HCEC 1CT (cell line): Measurements from ENCODE around the gene NUP210L.

Experiments used
- DNase-seq: peaks from one replicate; pipeline ENCODE4 v3.0.0-alpha.2; 2017

The NUP210L gene

DNA sequence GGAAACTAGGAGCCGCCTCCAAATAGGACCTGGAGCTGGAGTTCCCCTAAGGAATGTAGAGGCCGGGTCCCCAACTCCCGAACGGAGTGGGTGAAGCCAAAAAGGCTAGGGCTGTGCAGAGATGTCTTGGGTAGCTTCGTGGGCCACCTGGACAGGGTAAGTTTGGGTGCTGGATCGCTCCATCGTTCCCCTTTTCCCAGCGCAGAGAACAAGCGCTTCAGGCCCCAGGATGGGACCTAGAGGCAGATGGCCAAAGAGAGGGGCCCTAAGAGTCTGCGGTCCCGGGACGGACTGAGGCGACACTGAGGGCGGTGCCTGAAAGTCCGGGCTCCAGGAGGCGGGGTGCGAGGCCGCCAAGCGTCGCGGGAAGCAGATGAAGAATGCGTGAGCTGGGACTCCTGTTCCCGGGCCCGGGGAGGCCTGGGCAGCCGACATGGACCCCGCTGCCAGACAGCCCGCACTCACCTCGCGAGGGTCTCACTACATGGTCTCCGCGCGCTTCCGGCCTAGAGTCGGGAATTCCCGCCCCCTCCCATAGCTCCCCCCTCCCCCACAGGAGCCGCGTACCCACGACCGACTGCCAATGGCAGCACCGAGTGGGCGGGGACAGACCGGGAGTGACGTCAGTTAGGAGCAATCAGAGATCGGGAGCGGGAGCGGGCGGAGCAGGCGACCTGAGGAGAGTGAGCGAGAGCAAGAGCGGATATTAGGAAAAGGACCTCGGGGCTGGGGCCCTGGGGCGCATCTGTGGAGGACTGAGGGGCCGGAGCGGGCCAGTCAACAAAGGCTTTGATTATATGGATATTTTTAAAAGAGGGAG lies 191.6 kb downstream of the NUP210L start, which contains the start of gene SLC39A1:
TSS of gene SLC39A1 (minus strand) at position 508 of the 820 bp plus-strand sequence. CDS start 822 bp downstream, outside the sequence.
- peak; percentile 95 for DNase-seq

DNA sequence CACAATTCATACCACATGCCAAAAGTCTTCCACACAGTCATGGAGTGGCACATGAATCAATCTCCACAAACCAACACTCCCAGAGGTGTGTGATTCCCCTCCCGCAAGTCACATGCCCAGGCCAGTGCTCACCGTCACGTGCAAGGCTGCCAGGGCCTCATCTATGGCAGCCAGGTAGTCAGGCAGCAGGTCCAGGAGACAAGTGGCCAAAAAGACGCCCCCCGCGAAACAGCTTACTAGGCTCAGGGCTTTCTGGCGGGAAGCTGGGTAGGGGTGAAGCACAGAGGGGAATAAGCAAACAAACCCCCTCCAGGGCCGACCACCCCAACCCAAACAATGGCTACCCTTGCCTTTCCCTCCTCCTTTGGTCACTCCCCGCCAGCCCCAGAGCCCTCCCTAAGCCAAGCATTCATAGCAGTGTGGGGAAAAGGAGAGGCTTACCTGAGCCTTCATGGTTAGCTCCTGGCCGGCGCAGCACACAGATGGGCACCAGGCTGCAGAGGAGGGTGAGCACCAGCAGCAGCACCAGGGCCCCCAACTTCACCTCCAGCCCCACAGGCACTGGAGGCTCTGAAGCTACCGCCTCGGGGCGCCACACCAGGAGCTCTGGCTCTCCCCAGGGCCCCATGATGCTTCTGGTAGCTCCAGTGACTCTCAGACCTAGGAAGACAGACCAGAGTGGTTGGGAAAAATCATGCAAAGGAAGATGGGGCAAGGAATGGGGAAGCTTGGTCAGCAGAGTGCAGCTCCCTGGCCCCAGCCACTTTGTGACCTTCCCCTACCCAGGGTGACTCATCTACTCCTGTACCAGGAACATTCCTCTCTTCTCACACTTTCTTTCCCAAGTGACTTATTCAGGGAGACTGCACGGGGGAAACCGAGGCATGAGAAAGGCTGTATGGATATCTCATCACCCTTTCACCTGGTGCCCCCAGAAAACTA lies 192.5 kb downstream of the NUP210L start:
- DNase-seq, result peak; percentile 72

DNA sequence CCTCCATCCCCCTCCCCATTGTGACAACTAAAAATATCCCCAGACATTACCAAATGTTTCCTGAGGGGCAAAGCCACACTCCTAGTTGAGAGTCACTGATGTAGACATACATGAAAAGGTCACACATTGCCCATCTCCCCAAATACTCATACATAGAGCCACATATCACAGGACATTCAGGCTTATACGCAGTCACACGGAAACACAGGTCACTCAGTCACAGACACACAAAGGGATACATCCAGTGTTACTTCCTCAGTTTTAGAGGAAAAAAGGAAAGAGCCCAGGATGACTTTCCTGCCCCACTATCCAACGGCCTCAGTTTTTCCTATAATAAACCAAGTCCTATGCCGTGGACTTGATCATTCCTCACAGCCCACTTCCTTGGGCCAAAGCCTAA lies 193.5 kb downstream of the NUP210L start:
- no peak for DNase-seq

DNA sequence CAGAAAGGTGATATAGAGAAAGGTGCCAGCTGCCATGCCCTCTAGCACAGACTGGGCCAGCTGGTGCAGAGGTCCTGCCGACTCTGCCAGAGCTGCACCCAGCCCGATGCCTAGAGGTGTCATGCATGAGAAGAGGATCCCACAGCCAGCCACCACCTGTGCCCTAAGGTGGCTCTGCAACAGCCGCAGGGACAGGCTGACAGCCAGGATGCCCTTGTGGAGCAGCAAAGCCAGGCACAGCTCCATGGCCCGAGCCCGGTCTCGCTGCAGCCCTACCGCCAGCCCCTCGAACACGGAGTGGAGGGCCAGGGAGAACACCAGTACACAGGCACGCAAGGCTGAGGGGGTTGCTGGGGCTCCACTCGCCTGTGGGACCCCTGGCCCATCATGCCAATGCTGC lies 194.7 kb downstream of the NUP210L start:
- no peak for DNase-seq

DNA sequence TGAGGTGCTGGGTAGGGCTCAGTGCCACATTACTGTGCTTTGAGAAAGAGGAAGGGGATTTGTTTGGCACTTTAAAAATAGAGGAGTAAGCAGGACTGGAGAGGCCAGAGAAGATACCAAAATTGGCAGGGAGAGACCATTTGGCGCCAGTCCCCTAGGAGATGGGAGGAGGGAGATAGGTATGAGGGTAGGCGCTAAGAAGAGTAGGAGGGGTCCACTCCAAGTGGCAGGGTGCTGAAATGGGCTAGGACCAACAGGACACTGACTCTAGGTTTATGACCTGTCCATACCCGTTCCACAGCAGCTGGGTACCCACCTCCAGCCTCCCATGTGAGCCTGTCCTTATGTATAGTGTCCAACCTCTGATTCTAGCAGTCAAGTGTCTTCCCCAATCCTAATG lies 195.4 kb downstream of the NUP210L start:
- DNase-seq, result no peak

DNA sequence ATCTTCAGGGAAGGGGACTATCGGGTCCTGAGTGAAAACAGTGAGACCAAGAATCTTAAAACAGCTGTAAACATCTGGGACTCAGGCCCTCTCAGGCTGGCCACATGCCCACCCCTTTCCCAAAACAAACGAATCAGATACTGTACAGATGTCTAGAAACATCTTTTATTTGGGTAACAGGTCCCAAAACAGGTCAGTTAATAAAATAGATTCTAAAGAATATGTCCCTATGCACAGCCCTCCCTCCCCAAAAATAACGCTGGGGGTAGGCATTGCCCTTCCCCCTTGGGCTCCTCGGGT lies 196.0 kb downstream of the NUP210L start:
- peak; percentile 30 for DNase-seq

DNA sequence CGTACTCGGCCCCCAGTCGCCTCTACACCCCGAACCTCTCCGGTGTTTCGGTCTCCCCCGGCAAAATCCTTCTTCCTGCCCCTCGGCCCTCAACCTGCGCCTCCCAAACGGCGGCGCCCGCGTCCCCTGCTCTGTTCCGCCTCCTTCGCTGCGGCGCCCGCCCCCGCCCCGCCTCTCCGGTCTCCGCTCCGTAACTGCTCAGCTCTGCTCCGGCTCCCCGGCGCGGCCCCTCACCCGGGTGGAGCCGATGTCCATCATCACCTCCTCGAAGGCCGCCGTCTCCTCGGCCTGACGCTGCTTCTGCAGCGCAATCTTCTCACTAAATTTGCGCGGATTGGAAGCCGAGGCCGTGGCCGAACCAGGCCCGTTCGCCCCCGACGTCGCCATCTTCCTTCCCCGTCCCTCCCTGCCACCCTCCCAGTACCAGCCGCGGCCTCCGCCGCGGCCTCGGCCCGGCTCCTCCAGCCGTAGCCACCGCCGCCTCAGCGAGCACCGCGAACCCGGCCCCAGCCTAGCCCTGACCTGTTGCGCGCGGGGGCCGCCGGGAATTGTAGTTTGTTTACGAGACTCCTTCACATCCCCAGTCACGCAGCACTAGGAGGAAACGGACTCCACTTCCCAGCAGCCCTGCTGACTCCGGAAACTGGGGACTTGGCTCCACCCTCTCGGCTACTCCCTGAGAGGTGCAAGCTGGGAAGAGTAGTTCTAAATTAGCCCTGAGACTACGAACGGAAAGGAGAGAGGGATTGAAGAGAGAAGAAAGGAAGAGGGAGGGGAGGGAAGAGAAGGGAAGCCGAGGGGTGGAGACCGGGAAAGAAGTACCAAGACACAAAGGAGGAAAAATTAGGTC lies 196.5 kb downstream of the NUP210L start, which contains the start of gene CRTC2:
TSS of gene CRTC2 (minus strand) at position 502 of the 850 bp plus-strand sequence. CDS start at position 387, 115 bp downstream.
- DNase-seq, result peak; percentile 99

DNA sequence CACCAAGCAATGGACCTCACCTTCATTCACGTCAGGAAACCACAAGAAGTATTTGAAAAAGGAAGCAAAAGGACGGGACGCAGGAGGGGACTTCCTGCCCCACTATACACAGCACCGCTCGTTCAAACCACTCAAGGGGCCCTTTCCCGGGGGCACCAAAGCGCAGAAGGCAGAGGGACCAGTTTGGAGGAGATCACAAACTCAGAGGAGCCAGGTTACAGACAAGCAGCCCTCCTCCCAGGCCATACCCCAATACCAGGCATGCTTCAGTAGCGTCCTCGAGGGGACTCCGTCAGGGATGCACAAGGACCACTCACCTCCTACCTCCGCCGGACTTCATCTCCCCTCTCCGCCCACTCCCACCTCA lies 197.1 kb downstream of the NUP210L start:
- no peak for DNase-seq

DNA sequence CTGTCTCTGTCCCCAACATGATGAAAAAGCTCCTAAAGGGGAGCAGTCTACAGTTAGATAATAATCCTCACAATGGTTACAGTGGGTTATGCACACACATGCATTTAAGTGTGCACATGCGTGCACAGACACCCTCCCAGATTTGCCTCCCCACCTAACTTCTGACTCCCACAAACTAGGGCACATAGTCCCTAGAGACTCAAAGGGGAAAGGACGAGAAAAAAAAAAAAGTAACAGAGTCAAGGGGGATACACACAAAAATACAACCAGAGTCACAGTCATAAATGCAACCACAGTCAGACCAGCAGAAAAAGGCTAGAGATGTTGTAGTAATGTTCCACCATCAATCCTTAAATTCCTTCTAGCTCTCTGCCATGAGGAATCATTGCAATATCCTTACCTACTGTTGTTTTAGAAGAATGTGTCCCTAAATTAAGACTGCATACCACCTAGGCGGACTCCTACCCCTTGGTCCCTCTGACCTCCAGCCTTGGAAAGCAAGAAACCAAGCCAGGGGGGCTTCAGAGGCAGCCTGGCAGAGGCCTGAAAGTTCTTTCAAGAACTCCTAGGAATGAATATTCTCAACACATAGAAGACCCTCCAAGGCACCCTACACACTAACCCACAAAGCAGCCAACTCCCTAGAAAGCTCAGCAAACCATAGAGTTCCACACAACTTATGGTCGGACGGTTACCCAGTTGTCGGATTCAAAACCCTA lies 197.7 kb downstream of the NUP210L start:
- DNase-seq, result no peak

DNA sequence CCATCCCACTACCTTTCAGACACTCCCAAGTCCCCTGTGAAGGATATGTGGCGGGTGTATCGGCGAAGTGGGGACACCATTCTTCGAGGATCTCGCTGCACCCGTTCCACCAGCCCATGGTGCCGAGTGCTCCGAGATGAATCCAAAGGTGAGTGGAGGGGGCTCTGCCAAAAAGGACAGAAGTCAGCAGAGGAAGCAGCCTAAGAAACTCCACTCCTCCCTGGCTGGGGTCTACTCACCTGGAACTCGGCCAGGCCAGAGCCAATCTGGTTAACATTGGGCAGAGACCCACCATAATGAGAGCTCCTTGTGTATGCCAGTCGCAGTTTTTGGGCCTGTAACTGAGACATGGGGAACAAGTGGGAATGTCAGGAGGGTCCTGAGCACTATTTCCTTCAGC lies 200.0 kb downstream of the NUP210L start:
- no peak for DNase-seq

DNA sequence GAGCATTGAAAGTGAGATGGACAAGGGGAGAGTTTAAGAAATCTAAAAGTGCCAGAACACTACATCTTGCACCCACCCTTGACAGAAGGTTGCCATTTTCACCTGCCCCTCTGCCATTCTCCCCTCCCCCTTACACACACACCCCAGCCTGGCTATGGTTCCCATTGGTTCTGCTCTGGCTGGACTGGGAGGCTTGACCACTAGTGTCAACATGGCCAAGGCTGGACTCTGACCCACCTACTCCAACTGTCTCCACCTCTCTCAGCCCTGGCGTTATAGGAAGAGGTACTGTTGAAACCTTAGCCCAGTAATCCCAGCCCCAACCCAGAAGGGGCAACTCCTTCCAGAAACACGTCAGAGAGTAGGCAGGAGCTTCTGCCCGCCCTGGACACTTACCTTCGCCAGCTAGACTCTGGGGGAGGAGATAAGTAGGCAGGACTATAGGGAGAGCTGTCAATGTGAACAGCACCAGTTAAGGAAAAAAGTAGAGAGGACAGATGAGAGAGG lies 201.0 kb downstream of the NUP210L start:
- no peak for DNase-seq

DNA sequence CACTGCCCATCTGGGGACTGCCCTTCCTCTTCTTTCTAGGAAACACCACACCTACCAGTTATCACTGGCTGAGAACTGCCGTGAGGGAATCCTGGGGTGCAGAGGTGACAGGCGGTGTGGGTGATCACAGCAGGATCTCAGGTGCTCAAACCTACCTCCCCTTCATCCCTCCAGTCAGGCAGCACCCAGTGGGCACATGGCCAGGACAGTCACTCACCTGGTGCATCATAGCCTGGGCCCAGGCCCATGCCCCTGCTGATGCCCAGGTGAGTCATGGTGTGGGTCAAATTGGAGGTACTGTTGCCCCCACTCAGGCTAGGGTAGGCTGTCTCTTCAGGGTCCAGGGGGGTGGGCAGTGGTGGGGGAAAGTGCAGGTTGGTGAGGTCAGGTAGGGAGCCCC lies 203.1 kb downstream of the NUP210L start:
- DNase-seq, result no peak

DNA sequence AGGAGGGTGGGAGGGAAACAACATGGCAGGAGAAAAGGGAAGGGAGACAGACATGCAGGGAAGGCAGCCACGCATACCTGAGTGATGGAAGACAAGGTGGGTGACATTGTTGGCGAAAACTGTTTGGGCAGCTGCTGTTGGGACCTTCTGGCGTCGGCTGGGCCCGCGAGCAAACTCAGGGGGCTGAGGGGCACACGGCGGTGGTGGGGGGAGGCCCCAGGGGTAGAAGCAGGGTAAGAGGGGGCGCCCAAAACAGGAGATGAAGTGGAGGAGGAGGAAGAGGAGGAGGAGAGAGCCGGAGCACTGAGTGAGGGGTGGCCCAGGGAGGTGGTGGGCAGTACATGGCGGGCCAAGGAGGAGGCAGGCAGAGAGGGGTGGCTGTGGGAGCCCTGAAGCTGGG lies 203.7 kb downstream of the NUP210L start:
- no peak for DNase-seq

DNA sequence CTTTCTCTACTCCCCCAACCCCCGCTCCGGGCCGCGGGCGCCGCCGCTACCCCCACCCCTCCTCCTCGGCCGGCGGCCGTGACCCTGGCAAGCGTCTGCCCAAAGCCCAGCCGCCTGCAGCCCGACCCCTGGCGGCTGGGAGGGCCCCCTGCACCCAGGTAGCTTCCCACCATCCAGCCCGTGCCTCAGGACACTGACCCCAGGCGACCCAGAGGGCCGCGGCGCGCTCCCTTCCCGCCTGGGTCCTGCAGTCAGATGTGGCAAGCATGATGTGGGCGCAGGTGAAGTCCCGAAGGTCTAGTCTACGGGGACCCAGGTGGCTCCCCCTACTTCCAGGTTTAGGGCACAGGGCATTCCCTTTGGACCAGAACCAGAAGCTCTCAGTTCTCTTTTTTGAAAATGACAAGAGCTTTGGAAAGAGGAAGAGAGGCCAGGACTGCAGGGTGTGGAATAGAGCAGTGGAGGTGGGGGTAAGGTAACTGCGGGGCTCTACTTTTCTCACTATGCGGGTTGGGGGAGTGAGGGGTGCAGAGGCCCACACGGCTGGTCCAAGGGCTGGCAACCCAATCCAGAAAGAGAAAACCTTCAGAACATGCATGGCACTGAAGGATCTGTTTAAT lies 208.1 kb downstream of the NUP210L start, which contains the start of gene DENND4B:
TSS of gene DENND4B (minus strand) at position 97 of the 620 bp plus-strand sequence. CDS start 2,344 bp downstream, outside the sequence.
- peak; percentile 79 for DNase-seq

DNA sequence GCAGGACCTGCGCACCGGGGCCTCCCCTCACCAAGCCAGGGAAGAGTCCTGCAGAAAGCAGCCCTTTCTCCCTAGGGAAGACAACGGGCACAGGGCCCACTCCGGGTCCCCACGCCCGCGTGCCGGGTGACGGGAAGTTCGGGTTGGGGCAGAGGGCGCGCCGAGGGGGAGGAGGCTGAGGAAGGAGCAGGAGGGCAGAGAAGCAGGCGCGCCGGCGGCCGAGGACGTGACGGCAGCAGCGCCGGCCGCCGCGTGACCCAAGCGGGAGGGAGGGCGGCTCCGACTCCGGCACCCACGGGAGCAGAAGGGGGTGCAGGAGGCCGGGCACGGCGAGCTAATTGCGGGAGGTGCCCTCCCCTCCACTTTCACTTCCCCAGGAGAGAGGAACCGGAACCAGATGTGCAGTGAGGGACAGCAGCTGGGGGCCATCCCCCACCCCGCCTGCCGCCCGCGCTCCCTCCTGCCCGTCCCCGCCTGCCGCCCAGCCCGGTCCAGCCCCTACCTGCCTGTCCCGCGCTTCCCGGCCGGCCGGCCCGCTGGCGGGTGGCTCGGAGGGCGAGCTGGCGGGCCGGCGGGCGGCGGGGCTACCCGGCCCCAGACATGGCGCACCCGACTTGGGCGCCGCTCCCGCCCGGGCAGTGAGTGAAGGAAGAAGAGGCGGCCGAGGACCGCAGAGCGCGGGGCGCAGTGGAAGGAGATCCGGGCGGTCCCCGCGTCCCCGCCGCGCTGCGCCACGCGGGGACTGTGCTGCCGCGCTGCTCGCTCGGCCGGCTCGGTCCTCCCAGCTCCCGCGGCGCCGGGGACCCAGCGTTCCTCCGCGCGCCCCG lies 208.9 kb downstream of the NUP210L start:
- peak; percentile 67 for DNase-seq

DNA sequence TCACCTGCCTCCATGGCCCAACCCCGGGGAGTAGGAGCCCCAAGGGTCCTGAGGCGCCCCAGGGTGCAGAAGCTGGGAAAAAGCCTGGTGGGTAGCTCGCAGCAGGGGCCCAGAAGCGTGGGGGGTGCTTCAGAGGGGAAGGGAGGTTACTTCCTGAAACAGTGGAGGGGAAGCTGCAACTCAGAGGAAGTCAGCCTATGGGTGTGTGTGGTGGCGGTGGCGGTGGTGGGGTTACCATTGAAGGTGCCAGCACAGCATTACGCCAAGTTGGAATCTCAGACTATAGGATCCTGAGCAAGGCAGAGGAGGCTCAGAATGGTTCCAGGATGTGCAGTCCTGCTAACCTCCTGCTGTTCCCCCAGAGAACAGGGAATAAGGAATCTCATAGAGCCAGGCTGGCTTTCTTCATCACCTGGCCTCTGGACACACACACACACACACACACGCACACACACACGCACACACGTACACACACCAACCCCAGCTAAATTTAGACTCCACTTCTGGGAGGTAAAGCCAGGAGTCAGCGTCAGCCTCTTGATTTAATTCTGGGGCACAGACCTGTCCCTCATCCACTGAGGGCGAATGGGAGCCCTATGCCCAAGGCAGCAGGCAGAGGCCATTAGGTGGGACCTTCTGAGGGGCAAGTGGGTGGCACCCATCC lies 209.6 kb downstream of the NUP210L start:
- DNase-seq, result no peak

DNA sequence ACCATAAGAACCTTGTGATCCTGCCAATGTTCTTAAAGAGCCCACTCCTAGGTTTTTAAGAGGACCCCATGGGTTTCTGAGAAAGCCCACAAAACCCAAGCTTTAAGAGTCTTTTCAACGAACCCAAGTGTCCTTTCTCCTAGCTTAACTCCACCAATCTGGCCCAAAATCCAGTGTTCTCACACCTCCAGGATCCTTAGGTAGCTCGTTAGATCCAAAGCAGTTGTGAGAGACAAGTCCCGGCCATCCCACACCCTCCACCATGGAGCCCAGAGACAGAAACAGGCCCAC lies 210.1 kb downstream of the NUP210L start:
- no peak for DNase-seq

DNA sequence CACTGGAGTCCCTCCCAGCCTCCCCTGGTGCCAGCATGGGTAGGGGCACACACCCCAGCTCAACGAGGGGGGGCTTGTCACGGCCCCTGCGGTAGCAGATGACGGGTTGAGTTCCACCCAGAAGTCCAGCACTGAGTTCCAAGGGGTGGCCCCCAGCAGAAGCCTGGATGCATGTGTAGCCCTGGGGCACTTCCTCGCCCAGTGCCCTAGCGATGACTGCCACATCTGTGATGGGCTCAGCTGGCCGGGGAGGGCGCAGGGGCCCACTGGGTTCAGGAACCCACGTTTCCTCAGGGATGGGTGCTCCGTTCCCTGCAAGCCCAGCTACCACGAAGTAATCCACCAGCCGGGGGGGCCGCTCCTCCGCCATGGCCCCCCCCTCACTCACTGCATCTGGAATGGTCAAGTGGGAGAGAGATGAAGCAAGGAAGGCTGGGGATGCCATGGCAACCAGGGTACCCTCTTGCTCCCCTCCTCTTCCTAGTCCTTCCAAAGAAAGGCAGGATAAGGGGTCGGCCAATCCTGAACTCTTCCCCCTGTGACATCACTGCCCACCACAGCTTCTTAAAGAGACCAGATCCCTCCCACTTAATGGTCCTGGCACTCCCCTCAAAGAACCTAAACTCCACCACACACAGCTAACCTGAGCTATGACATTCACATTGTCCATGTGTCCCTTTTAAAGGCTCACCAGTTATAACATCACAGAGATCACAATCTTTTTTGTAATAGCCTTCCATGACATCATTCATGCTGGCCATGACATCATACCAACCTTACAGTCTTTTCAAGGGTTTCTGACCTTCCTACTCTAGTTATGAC lies 210.7 kb downstream of the NUP210L start:
- no peak for DNase-seq
